Activated T-cell treated with anti-CD3 and anti-CD28 coated beads for 24 hours (primary cell): ENCODE measurements around the gene THSD1.
"Not testable (repeated sequence)": the region's sequence is repeated elsewhere in the genome, so short reads cannot be mapped to it uniquely, and the experiment has no call there.

Experiments
- DNase-seq: peaks from one replicate; pipeline ENCODE4 v3.0.0-alpha.2; 2020; ENCODE audit warnings: low read depth

Gene THSD1

DNA sequence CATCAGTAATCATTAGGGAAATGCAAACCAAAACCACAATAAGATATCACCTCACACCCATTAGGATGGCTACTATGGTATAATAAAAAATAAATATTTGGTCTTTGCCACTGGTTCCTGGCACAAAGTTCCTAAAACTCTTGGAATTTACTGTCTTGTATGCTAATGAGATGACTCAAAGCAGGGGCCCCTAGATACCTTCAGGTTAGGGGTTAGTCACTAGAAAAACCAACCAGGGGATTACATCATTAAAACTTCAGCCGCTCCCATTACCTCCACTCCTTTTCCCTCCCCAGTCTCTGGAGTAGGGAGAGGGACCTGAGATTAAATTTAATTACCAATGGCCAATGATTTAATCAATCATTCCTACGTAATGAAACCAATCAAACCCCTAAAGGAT is 49.6 kb downstream of the THSD1 start:
- DNase-seq, result no peak

DNA sequence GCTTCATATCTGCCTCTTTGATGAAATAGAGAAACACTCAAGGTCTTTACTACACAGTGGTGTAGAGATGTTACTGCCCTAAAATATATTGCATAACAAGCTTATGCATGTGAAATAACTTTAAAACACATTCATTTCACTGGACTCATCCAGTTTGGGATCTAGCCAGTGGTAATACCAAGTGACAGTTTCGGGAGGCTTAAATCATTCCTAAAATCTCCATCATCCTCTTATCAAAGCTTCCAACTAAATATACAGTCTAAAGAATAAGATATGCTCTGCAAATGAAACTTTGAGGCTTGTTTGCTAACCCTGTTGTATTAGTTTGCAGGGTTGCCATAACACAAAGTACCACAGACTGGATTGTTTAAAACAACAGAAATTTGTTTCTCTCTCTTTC is 52.8 kb downstream of the THSD1 start:
- DNase-seq, result no peak

DNA sequence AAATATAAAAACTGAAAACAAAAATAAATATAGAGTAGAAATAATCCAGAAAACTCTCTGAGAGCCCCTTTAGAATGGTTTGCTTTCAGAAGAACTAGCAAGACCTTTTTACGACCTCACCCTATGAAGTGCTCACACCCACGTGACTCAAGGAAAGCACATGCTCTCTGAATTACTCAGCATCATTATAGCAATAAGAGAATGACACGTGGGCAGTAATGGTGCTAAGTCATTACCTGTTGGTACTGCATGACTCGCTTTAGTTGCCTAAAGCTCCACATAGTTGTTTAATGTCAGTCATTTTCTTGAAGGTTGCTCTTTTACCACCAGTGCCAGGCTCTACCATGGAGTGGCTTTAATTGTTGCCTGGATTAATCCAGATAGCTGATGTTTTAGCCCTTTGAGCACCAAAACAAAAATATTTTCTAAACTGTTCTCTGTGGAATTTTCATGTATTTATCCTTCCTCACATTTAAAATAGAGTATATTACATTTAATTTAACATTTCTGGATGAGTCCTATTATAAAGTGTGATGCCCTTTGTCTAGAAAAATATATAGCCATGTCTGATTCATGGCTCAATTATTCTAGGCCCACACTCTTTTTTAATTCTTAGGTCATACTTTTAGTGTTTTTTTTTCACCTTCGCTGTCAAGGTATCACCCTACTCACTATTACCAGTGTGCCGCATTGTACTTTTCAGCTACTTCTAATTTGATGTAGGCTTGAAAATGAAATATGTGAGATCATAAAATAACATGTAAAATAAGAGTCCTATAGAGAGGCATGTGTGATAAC is 56.8 kb downstream of the THSD1 start:
- peak; percentile 5 for DNase-seq

DNA sequence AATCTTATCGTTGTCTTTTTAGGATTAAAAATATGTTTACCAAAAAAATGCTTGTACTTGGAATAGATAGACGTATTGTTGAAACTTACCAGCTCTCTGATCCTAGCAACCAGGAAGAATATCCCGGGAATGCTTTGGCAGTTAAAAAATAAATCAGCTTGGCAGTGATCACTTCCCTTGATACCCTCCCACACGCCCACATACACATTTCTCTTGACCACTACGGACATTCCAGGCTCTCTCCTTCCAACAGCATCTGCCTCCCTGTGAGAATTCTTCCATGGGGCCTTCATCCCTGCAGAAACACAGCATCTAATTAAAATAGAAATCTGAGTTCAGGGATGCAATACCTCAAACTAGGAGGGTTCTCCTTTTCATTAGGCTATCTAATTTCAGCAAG is 57.9 kb downstream of the THSD1 start:
- no peak for DNase-seq

DNA sequence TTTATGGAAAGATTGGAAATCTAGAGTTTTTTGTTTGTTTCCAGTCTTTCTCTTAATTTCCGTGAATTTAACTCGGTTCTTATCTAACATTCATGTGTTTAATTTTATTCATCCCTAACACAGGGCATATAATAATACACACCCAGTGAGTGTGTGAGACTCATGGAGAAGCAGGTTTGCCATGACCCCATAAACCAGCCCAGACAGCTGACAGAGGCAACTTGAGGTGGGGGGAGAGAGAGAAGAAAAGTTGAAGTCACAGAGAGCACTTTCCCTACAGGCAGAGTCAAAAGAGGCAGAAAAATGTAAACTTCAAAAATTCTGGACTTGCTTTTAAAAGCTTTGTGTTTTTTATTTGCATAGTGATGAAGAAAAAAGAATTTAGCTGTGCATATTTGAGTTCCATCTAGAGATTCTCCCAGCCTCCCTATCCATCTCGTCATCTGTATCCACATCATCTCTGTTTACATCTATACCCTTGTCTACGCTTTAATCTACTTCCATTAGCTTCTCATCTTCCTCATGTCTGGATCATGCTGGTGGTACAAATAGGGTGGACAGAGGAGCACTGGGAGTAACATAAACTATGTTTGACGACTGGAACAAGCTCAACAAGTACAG is 60.2 kb downstream of the THSD1 start:
- DNase-seq, result no peak

DNA sequence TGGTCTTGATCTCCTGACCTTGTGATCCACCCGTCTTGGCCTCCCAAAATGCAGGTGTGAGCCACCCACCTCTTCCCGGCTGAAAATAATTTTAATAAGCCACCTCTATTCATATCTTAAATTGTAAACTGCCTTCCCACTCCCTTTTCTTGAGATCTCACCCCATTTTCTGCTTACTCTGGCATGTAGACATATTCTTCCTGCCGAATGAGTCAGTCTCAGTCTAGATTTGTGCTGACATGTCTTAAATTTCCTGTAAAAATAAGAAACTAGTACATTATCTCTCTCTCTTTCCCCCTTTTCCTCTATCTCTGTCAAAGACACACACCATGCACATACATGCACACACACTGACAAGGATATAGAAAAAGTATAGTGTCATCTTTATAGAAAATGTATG is 60.9 kb downstream of the THSD1 start:
- no peak for DNase-seq

- DNase-seq, result no peak
Measured at GRCh38 chr13:52344108-52344507, 61.9 kb downstream of the THSD1 start.

GRCh38 chr13:52342203-52342602 is 63.8 kb downstream of the THSD1 start:
- not testable (repeated sequence) for DNase-seq

- not testable (repeated sequence) for DNase-seq
Measured at GRCh38 chr13:52337828-52338455, 68.0 kb downstream of the THSD1 start.

GRCh38 chr13:52334107-52334506 is 71.9 kb downstream of the THSD1 start:
- DNase-seq, result not testable (repeated sequence)

- not testable (repeated sequence) for DNase-seq
Measured at GRCh38 chr13:52331844-52332243, 74.1 kb downstream of the THSD1 start.
